Central memory CD8-positive, alpha-beta T cell (primary cell): Measurements from ENCODE around the gene EIF5.

ENCODE experiments used
- ATAC-seq: fragments of 150-1000 bp; cut with Tn5 transposase; replicated peaks from 2 replicates; pipeline ENCODE4 v1.10.0; 2022; ENCODE audit warnings: mild to moderate bottlenecking, moderate FRiP score, moderate number of reproducible peaks; ENCODE audit not compliant: poor library complexity, severe bottlenecking; ENCODE audit errors: extremely low read depth
- DNase-seq, 2 donors: peaks; one replicate each; pipeline ENCODE4 v3.0.0; 2021; ENCODE audit warnings: low spot score in 2 of 2
- H3K27ac Mint-ChIP-seq: one replicate; pipeline ENCODE4 v1.8.0; 2022; ENCODE audit warnings: low read depth, mild to moderate bottlenecking, moderate library complexity, mixed read lengths
- H3K27me3 Mint-ChIP-seq: one replicate; pipeline ENCODE4 v1.8.0; 2022; ENCODE audit warnings: mixed read lengths
- H3K36me3 Mint-ChIP-seq: one replicate; pipeline ENCODE4 v1.8.0; 2022; ENCODE audit warnings: mild to moderate bottlenecking, moderate library complexity, mixed read lengths; ENCODE audit not compliant: insufficient read depth
- H3K4me1 Mint-ChIP-seq: one replicate; pipeline ENCODE4 v1.8.0; 2022; ENCODE audit warnings: mixed read lengths
- H3K4me3 Mint-ChIP-seq: one replicate; pipeline ENCODE4 v1.8.0; 2022; ENCODE audit warnings: mild to moderate bottlenecking, moderate library complexity, mixed read lengths
- H3K9me3 Mint-ChIP-seq: one replicate; pipeline ENCODE4 v1.8.0; 2022; ENCODE audit warnings: mixed read lengths

The EIF5 gene

GRCh38 chr14:103372017-103372416 is 38.0 kb downstream of the EIF5 start:
- Mint-ChIP-seq H3K27ac (no peak overlapping the region), H3K27me3 (peaks cover 15% of the 10 kb centered on the region), H3K9me3 (no peaks in the 10 kb centered on the region), H3K36me3 (peaks cover 2% of the 10 kb centered on the region), H3K4me1 (no peaks in the 10 kb centered on the region), H3K4me3 (no peak overlapping the region)
- ATAC-seq (no peak), DNase-seq (no peak)

GRCh38 chr14:103372552-103373304 is 38.7 kb downstream of the EIF5 start:
- ATAC-seq (no peak), DNase-seq (no peak)
- Mint-ChIP-seq H3K4me1 (no peaks in the 10 kb centered on the region), H3K9me3 (no peaks in the 10 kb centered on the region), H3K4me3 (no peak overlapping the region), H3K27me3 (peaks cover 15% of the 10 kb centered on the region), H3K27ac (no peak overlapping the region), H3K36me3 (peaks cover 2% of the 10 kb centered on the region)

- H3K4me1 Mint-ChIP-seq: no peaks in the 10 kb centered on the region
- no peaks in the 10 kb centered on the region for H3K9me3 Mint-ChIP-seq
- peaks cover 2% of the 10 kb centered on the region for H3K36me3 Mint-ChIP-seq
- no peak overlapping the region for H3K4me3 Mint-ChIP-seq
- DNase-seq (no peak), ATAC-seq (no peak)
- no peak overlapping the region for H3K27ac Mint-ChIP-seq
- H3K27me3 Mint-ChIP-seq: peaks cover 15% of the 10 kb centered on the region
Measured at GRCh38 chr14:103374121-103374520, 40.1 kb downstream of the EIF5 start.

GRCh38 chr14:103377522-103378037 is 43.5 kb downstream of the EIF5 start:
- no peak for ATAC-seq
- Mint-ChIP-seq H3K27ac (no peak overlapping the region), H3K27me3 (peaks cover 15% of the 10 kb centered on the region)

GRCh38 chr14:103378038-103378854 is 44.2 kb downstream of the EIF5 start:
- H3K9me3 Mint-ChIP-seq: no peaks in the 10 kb centered on the region
- peaks cover 2% of the 10 kb centered on the region for H3K36me3 Mint-ChIP-seq
- no peak overlapping the region for H3K4me3 Mint-ChIP-seq
- ATAC-seq (no peak), DNase-seq (no peak)
- peaks cover 10% of the 10 kb centered on the region for H3K4me1 Mint-ChIP-seq
- peaks cover 14% of the 10 kb centered on the region for H3K27me3 Mint-ChIP-seq
- H3K27ac Mint-ChIP-seq: no peak overlapping the region

More at GRCh38 chr14:103377522-103378037, 43.5 kb downstream of the EIF5 start:
- peaks cover 7% of the 10 kb centered on the region for H3K4me1 Mint-ChIP-seq
- H3K4me3 Mint-ChIP-seq: no peak overlapping the region
- DNase-seq: no peak
- H3K9me3 Mint-ChIP-seq: no peaks in the 10 kb centered on the region
- peaks cover 2% of the 10 kb centered on the region for H3K36me3 Mint-ChIP-seq

GRCh38 chr14:103380719-103381377 is 46.8 kb downstream of the EIF5 start:
- ATAC-seq (no peak), DNase-seq (no peak)
- H3K4me1 Mint-ChIP-seq: peaks cover 15% of the 10 kb centered on the region
- H3K4me3 Mint-ChIP-seq: no peak overlapping the region
- H3K36me3 Mint-ChIP-seq: peaks cover 7% of the 10 kb centered on the region
- H3K27ac Mint-ChIP-seq: no peak overlapping the region
- no peaks in the 10 kb centered on the region for H3K9me3 Mint-ChIP-seq
- no peaks in the 10 kb centered on the region for H3K27me3 Mint-ChIP-seq

- Mint-ChIP-seq H3K27ac (peak overlapping the region; percentile 12), H3K4me1 (peaks cover 27% of the 10 kb centered on the region), H3K9me3 (no peaks in the 10 kb centered on the region), H3K4me3 (no peak overlapping the region), H3K36me3 (peaks cover 11% of the 10 kb centered on the region), H3K27me3 (no peaks in the 10 kb centered on the region)
- DNase-seq: no peak
- ATAC-seq: no peak
Measured at GRCh38 chr14:103382376-103382775, 48.3 kb downstream of the EIF5 start.

- ATAC-seq (no peak), DNase-seq (no peak)
- no peaks in the 10 kb centered on the region for H3K27me3 Mint-ChIP-seq
- H3K27ac Mint-ChIP-seq: peak overlapping the region; percentile 91
- peak overlapping the region; percentile 95 for H3K4me3 Mint-ChIP-seq
- H3K36me3 Mint-ChIP-seq: peaks cover 13% of the 10 kb centered on the region
- no peaks in the 10 kb centered on the region for H3K9me3 Mint-ChIP-seq
- H3K4me1 Mint-ChIP-seq: peaks cover 42% of the 10 kb centered on the region
Measured at GRCh38 chr14:103384450-103385151, 50.6 kb downstream of the EIF5 start.

GRCh38 chr14:103385152-103385928 is 51.3 kb downstream of the EIF5 start, which contains the start of gene MARK3:
Gene MARK3 (plus strand): TSS chr14:103385415. CDS start chr14:103386030, 615 bp downstream.
- Mint-ChIP-seq H3K4me3 (peak within 1 kb of the TSS; percentile 95), H3K27me3 (no peaks in the 10 kb centered on the region), H3K36me3 (peaks cover 13% of the 10 kb centered on the region), H3K4me1 (peaks cover 42% of the 10 kb centered on the region), H3K9me3 (no peaks in the 10 kb centered on the region), H3K27ac (peak within 1 kb of the TSS; percentile 91)
- peak; percentile 89 to 94 for DNase-seq
- peak; percentile 88 for ATAC-seq

GRCh38 chr14:103385929-103386712 is 52.1 kb downstream of the EIF5 start:
- H3K27ac Mint-ChIP-seq: peak overlapping the region; percentile 91
- H3K4me3 Mint-ChIP-seq: peak overlapping the region; percentile 95
- peaks cover 42% of the 10 kb centered on the region for H3K4me1 Mint-ChIP-seq
- no peaks in the 10 kb centered on the region for H3K27me3 Mint-ChIP-seq
- H3K36me3 Mint-ChIP-seq: peaks cover 13% of the 10 kb centered on the region
- DNase-seq (peak; percentile 18), ATAC-seq (peak; percentile 1)
- no peaks in the 10 kb centered on the region for H3K9me3 Mint-ChIP-seq
